Neural progenitor cell (in vitro differentiated cells): ENCODE measurements around the gene TMEM154. TPM values are rescaled to one million over a fixed set of nuclear protein-coding genes. Genes with fewer than 3 reads are reported as not detected.

Source experiments
- DNase-seq: peaks from one replicate; pipeline ENCODE4 v3.0.0-alpha.2; 2016; ENCODE audit warnings: low spot score
- H2AFZ ChIP-seq: fragments of 200-600 bp; sonication (generic); replicated peaks from 2 replicates; pipeline ENCODE4 v1.6.1; 2016; ENCODE audit warnings: antibody characterized with exemption
- H3F3A ChIP-seq: fragments of 200-600 bp; sonication (generic); 2 replicates; pipeline ENCODE4 v1.6.1; 2016; ENCODE audit warnings: antibody characterized with exemption, low read depth
- H3K27ac ChIP-seq: fragments of 200-600 bp; sonication (generic); 2 replicates; pipeline ENCODE4 v1.5.1; 2016; ENCODE audit warnings: mild to moderate bottlenecking
- H3K27me3 ChIP-seq: fragments of 200-600 bp; sonication (generic); 2 replicates; pipeline ENCODE4 v1.6.1; 2016; ENCODE audit warnings: mild to moderate bottlenecking, moderate library complexity
- H3K36me3 ChIP-seq: fragments of 200-600 bp; sonication (generic); 2 replicates; pipeline ENCODE4 v1.5.1; 2016
- H3K4me1 ChIP-seq: fragments of 200-600 bp; sonication (generic); 2 replicates; pipeline ENCODE4 v1.6.1; 2016; ENCODE audit warnings: mixed run types
- H3K4me2 ChIP-seq: fragments of 200-600 bp; sonication (generic); 2 replicates; pipeline ENCODE4 v1.6.1; 2016
- H3K4me3 ChIP-seq: fragments of 200-600 bp; sonication (generic); 2 replicates; pipeline ENCODE4 v1.5.1; 2016
- H3K79me2 ChIP-seq: fragments of 200-600 bp; sonication (generic); 2 replicates; pipeline ENCODE4 v1.6.1; 2016; ENCODE audit warnings: low read depth
- H3K9ac ChIP-seq: fragments of 200-600 bp; sonication (generic); 2 replicates; pipeline ENCODE4 v1.6.1; 2016
- H3K9me3 ChIP-seq: fragments of 200-600 bp; sonication (generic); 2 replicates; pipeline ENCODE4 v1.5.1; 2016; ENCODE audit warnings: low read depth
- H4K20me1 ChIP-seq: fragments of 200-600 bp; sonication (generic); 2 replicates; pipeline ENCODE4 v1.6.1; 2016; ENCODE audit warnings: low read depth
- H3K27ac Mint-ChIP-seq: 3 replicates; pipeline ENCODE4 v1.8.0; 2021; ENCODE audit warnings: mixed read lengths
- H3K27me3 Mint-ChIP-seq: 2 replicates; pipeline ENCODE4 v1.8.0; 2022; ENCODE audit warnings: low read depth, mild to moderate bottlenecking, inconsistent platforms, moderate library complexity, mixed read lengths; ENCODE audit not compliant: insufficient read depth
- H3K36me3 Mint-ChIP-seq: 3 replicates; pipeline ENCODE4 v1.8.0; 2021; ENCODE audit warnings: mixed read lengths
- H3K4me1 Mint-ChIP-seq: 3 replicates; pipeline ENCODE4 v1.8.0; 2021; ENCODE audit warnings: mixed read lengths
- H3K4me3 Mint-ChIP-seq: 3 replicates; pipeline ENCODE4 v1.8.0; 2021; ENCODE audit warnings: mild to moderate bottlenecking, moderate library complexity, mixed read lengths
- H3K9me3 Mint-ChIP-seq: 3 replicates; pipeline ENCODE4 v1.8.0; 2020; ENCODE audit warnings: mixed read lengths
- CTCF ChIP-seq: fragments of 200-600 bp; sonication (generic); IDR thresholded peaks from 2 replicates; pipeline ENCODE4 v1.5.1; 2017; ENCODE audit warnings: antibody characterized with exemption, mild to moderate bottlenecking
- EZH2 ChIP-seq: fragments of 200-600 bp; sonication (generic); IDR thresholded peaks from 2 replicates; pipeline ENCODE4 v1.6.1; 2017; ENCODE audit warnings: antibody characterized with exemption, mild to moderate bottlenecking, moderate library complexity
- EZH2phosphoT487 ChIP-seq: fragments of 200-600 bp; sonication (generic); IDR thresholded peaks from 2 replicates; pipeline ENCODE4 v1.6.1; 2017; ENCODE audit warnings: antibody characterized with exemption
- total RNA-seq: library from RNA; depleted of rRNA; stranded (reverse); fragments of >200 nt; gene quantifications from 2 replicates; pipeline ENCODE4 v1.2.3, GENCODE V29; 2015; ENCODE audit warnings: low replicate concordance

The TMEM154 gene
- total RNA-seq, 1 donor from 2014 or later = 3.0 TPM

DNA sequence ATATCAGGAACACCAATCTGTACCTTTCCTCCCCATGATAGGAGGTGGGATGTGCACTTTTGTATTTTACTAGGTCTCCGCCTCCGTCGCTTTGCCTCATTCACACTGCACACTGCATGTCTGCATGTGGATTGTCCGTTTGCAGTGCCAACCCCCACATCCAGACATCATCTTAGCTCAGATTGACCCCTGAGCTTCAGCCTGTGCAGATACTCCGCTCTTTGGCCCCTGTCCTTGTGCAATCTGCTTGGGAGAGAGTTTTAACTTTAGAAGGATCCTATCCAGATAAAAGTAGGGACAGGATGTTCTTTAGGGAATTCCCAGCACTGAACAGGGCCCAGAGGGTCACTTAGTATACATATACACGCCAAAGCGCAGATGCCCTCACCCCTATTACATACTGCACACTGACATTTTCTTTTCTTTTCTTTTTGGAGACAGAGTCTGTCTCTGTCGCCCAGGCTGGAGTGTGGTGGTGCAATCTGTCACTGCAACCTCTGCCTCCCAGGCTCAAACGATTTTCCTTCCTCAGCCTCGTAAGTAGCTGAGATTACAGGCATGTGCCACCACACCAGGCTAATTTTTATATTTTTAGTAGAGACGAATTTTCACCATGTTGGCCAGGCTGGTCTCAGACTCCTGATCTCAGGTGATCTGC, 100.6 kb downstream of the TMEM154 start:
- no peaks in the 10 kb centered on the region for H3K9me3 Mint-ChIP-seq
- TF ChIP-seq EZH2phosphoT487 (no peak), CTCF (no peak), EZH2 (no peak)
- Histone ChIP-seq H3K9ac (no peak overlapping the region), H3K9me3 (no peaks in the 10 kb centered on the region), H3K27me3 (no peaks in the 10 kb centered on the region), H3K27ac (no peak overlapping the region), H3F3A (no peaks in the 10 kb centered on the region), H2AFZ (no peak overlapping the region), H3K36me3 (no peaks in the 10 kb centered on the region), H3K4me1 (no peaks in the 10 kb centered on the region), H3K4me2 (no peak overlapping the region), H3K4me3 (no peak overlapping the region), H4K20me1 (no peaks in the 10 kb centered on the region), H3K79me2 (no peaks in the 10 kb centered on the region)
- H3K4me3 Mint-ChIP-seq = no peak overlapping the region
- H3K36me3 Mint-ChIP-seq = no peaks in the 10 kb centered on the region
- H3K27ac Mint-ChIP-seq = no peak overlapping the region
- H3K27me3 Mint-ChIP-seq = no peaks in the 10 kb centered on the region
- no peak for DNase-seq
- no peaks in the 10 kb centered on the region for H3K4me1 Mint-ChIP-seq

- no peak for TF ChIP-seq EZH2
- TF ChIP-seq CTCF = no peak
- TF ChIP-seq EZH2phosphoT487 = no peak
- Histone ChIP-seq H3K9me3 (no peaks in the 10 kb centered on the region), H3K36me3 (no peaks in the 10 kb centered on the region), H3F3A (no peaks in the 10 kb centered on the region), H3K27me3 (no peaks in the 10 kb centered on the region), H3K79me2 (no peaks in the 10 kb centered on the region), H2AFZ (no peak overlapping the region), H3K4me1 (no peaks in the 10 kb centered on the region), H3K4me2 (no peak overlapping the region), H3K9ac (no peak overlapping the region), H4K20me1 (no peaks in the 10 kb centered on the region), H3K27ac (no peak overlapping the region), H3K4me3 (no peak overlapping the region)
- Mint-ChIP-seq H3K27ac (no peak overlapping the region), H3K27me3 (no peaks in the 10 kb centered on the region), H3K9me3 (no peaks in the 10 kb centered on the region), H3K4me1 (no peaks in the 10 kb centered on the region), H3K4me3 (no peak overlapping the region), H3K36me3 (no peaks in the 10 kb centered on the region)
- DNase-seq = no peak
Observed at GRCh38 chr4:152578670-152579069, 101.1 kb downstream of the TMEM154 start.

GRCh38 chr4:152577708-152578396, 101.9 kb downstream of the TMEM154 start:
- no peaks in the 10 kb centered on the region for H4K20me1 ChIP-seq
- H3K4me1 ChIP-seq = no peaks in the 10 kb centered on the region
- Mint-ChIP-seq H3K36me3 (no peaks in the 10 kb centered on the region), H3K9me3 (no peaks in the 10 kb centered on the region), H3K27me3 (no peaks in the 10 kb centered on the region), H3K27ac (no peak overlapping the region), H3K4me1 (no peaks in the 10 kb centered on the region), H3K4me3 (no peak overlapping the region)
- no peaks in the 10 kb centered on the region for H3F3A ChIP-seq
- H3K4me3 ChIP-seq = no peak overlapping the region
- no peak for TF ChIP-seq EZH2
- TF ChIP-seq CTCF = no peak
- TF ChIP-seq EZH2phosphoT487 = no peak
- no peaks in the 10 kb centered on the region for H3K27me3 ChIP-seq
- no peak overlapping the region for H3K4me2 ChIP-seq
- no peak for DNase-seq
- H3K9me3 ChIP-seq = no peaks in the 10 kb centered on the region
- H3K9ac ChIP-seq = no peak overlapping the region
- no peaks in the 10 kb centered on the region for H3K79me2 ChIP-seq
- H3K36me3 ChIP-seq = no peaks in the 10 kb centered on the region
- no peak overlapping the region for H3K27ac ChIP-seq
- H2AFZ ChIP-seq = no peak overlapping the region
